Stimulated activated CD8-positive, alpha-beta memory T cell treated with anti-CD3 and anti-CD28 coated beads, Interleukin-12 subunit alpha, Interleukin-12 subunit beta, amount 100 ng/mL, for 4 hours (primary cell): ENCODE data around the gene ASNS.

ENCODE experiments used
- DNase-seq: peaks from one replicate; pipeline ENCODE4 v3.0.0-alpha.2; 2020; ENCODE audit warnings: low read depth

The ASNS gene

DNA sequence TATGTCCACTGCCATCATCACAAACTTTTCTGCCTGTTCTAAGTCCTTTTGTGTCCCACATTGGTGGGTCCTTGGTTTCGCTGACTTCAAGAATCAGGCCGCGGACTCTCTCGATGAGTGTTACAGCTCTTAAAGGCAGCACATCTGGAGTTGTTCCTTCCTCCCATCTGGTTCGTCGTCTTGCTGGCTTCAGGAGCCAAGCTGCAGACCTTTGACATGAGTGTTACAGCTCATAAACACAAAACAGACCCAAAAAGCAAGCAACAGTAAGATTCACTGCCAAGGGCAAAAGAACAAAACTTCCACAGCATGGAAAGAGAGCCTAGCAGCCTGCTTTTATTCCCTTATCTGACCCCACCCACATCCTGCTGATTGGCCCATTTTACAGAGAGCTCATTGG is 30.2 kb downstream of the ASNS start:
- no peak for DNase-seq

DNA sequence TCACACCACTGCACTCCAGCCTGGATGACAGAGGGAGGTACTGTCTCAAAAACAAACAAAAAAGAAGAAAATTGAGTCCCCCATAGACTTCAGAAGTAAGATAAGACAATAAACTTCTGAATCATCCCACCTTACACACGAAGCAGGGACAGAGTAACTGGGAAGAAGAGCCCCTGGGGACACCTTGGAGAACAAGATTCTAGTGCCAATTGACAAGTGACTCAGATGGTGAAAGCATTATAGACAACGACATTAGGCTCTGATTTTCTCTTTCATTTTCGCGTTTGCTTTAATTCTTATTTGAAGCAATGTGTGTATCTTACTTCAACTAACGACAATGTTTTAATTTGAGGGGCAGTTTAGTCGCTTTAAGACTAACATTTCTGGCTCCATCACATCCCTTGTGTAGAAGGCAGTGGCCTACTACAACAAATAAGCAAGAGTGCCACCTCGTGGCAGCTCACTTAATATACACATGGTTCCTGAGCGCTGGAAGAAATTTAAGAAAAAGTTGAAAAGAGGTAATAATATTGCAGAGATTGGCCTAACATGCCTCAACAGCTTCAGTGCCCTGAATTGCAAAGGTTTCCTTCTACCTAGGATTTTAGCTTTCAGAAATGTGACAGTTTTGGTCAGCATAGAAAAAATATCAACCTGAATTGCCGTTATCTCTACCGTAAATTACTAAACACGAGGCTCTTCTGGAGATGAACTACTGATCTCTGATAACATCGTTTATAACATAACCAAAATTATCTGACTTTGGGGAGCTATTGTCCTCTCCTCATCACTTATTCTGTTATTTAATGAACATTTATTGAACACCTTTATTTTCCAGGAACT is 36.7 kb downstream of the ASNS start:
- DNase-seq = peak; percentile 6

DNA sequence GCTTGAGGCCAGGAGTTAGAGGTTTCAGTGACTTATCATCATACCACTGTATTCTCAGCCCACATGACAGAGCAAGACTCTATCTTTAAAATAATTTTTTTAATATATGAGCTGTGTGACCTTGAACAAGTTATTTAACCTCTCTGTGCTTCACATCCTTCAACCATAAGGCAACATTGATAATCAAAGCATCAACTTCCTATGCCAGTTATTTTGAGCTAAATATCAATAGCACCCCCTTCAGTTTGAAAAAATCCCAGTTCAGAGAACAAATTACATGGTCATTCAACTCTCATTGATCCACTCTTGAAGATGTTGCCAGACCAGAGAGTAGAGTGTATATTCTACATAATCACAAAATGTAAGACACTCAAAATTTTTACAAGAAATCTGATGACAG is 53.0 kb downstream of the ASNS start:
- no peak for DNase-seq

- DNase-seq = no peak
Observed at GRCh38 chr7:97818066-97818663, 54.0 kb downstream of the ASNS start.
